Measurements from ENCODE around the gene CYB561D2. TPM values are rescaled to one million over a fixed set of nuclear protein-coding genes. Genes with fewer than 3 reads are reported as not detected.

CYB561D2 gene
- total and polyA plus RNA-seq, 3 donors from 2014 or later, result 16.0 to 21.1 (median 18.9) TPM

DNA sequence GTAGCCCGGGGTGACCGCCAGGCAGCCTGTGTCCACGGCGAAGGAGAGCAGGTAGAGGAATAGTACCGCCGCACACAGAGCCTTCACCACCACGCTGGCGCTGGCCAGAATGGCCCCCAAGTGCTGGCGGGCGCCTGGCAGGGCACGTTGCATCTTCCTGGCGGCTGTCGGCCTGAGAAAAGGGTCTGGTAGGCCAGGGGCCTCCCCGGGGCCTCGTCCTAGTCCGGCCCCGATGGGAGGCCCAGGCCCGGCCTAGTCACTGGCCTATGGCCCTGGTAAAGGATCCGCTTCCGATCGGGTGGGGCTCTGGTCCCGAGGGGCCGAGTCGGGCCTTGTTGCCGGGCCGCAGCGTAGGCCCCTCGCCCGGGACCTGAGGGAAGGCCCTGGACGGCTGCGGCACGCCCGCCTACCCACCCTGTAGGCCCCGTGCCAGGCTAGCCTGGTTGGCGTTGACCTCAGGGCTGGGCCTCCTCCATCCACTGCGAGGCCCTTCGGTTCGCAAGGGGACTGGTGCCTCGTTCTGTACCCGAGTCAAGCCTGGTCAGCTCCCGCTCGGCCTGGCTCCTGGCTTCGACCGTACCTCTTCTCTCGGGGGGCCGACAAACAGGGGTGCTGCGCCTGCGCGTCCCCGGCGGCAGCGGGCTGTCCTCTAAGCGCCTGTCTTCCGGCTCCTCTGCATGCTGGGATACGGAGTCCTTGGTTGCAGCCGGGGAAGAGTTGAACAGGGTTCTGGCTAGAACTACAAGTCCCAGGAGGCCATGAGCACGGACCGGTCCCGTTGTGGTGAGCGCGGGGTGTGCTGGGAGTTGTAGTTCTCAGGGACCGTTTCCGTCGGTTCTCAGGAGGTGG lies 8.5 kb downstream of the CYB561D2 start, which contains the start of gene TMEM115:
TSS of gene TMEM115 (minus strand) at position 611 of the 849 bp plus-strand sequence. CDS start at position 153, 458 bp downstream.
- no peak for TF ChIP-seq POLR2A (IDR thresholded peaks at IDR 0.05)
- TF ChIP-seq, protein P1, sequence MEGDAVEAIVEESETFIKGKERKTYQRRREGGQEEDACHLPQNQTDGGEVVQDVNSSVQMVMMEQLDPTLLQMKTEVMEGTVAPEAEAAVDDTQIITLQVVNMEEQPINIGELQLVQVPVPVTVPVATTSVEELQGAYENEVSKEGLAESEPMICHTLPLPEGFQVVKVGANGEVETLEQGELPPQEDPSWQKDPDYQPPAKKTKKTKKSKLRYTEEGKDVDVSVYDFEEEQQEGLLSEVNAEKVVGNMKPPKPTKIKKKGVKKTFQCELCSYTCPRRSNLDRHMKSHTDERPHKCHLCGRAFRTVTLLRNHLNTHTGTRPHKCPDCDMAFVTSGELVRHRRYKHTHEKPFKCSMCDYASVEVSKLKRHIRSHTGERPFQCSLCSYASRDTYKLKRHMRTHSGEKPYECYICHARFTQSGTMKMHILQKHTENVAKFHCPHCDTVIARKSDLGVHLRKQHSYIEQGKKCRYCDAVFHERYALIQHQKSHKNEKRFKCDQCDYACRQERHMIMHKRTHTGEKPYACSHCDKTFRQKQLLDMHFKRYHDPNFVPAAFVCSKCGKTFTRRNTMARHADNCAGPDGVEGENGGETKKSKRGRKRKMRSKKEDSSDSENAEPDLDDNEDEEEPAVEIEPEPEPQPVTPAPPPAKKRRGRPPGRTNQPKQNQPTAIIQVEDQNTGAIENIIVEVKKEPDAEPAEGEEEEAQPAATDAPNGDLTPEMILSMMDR (IDR thresholded peaks at IDR 0.05), result no peak
- H3K36me3 ChIP-seq (ENCODE audit: low read depth, missing control alignments), result no peaks in the 10 kb centered on the region
- DNase-seq, result peak; percentile 100
- intact Hi-C loops (cut with DNase I; ENCODE audit: low total_unique reads), result no loop called here
- peak within 1 kb of the TSS; percentile 89 to 95 for H3K4me3 ChIP-seq
- no peaks in the 10 kb centered on the region for H3K9me3 ChIP-seq
- peaks cover 36% of the 10 kb centered on the region for H3K4me1 ChIP-seq
- WGBS, 2 donors, result 1% methylated on average over 20 to 58 of the region's 64 CpGs
- peak within 1 kb of the TSS; percentile 85 to 86 for H3K27ac ChIP-seq
- H3K27me3 ChIP-seq, result no peaks in the 10 kb centered on the region

DNA sequence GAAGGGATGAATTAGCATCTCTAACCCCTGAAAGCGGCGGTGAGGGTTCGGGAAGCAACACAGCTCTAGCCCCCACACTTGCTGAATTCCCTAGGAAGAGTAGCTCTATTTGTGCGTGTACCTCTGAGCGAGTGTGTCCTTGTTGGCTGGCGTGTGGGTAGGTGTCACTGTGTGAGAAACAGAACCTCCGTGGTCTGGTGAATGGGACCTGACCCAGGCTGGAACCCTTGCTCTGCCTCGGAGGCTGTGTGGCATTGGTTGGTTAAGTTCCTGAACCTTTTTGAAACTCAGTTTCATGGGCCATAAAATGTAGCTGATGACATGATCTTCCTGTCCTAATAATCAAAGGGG lies 9.1 kb downstream of the CYB561D2 start:
- H3K4me3 ChIP-seq, result peak overlapping the region; percentile 89 to 95
- no peaks in the 10 kb centered on the region for H3K9me3 ChIP-seq
- DNase-seq, result no peak
- H3K27me3 ChIP-seq, result no peaks in the 10 kb centered on the region
- H3K4me1 ChIP-seq, result peaks cover 39% of the 10 kb centered on the region
- no peaks in the 10 kb centered on the region for H3K36me3 ChIP-seq (ENCODE audit: low read depth, missing control alignments)
- intact Hi-C loops (cut with DNase I; ENCODE audit: low total_unique reads), result loop anchor here (10.0 kb wide), 1 partner anchor 185 kb away; no protein-coding TSS in a partner anchor
- WGBS, 2 donors, result 15 to 30% methylated on average over 5 to 8 of the region's 8 CpGs
- no peak overlapping the region for H3K27ac ChIP-seq
- no peak for TF ChIP-seq POLR2A (IDR thresholded peaks at IDR 0.05)
- TF ChIP-seq, protein P1 (IDR thresholded peaks at IDR 0.05), result no peak

DNA sequence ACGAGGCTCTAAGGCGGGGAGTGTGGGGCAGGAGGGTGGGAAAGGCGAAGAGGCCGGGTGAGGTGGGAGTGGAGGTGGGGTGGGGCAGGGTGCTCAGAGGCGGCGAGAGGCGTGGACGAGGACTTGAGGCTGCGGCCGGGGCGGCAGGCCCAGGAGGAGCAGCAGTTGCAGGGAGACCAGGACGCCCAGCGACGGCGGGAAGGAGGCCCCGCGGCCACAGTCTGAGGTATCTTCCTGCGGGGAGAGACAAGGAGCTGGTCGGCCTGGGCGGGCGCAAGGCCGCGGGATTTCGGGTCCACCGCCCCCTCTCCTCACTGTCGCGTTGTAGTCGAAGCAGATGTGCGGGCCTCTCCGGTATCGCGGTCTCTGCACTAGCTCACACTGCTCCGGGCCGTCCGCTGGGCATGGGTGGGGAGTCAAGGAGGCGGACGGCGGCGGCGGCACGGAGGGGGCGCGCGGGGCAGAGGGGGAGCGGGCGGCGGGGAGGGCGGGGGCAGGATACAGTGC lies 14.0 kb downstream of the CYB561D2 start:
- Histone ChIP-seq H3K4me3 (peak overlapping the region; percentile 45 to 60), H3K27me3 (no peaks in the 10 kb centered on the region), H3K4me1 (peaks cover 7% of the 10 kb centered on the region), H3K9me3 (no peaks in the 10 kb centered on the region), H3K27ac (peak overlapping the region in 1 of 2 donors; percentile 51), H3K36me3 (ENCODE audit: low read depth, missing control alignments) (no peaks in the 10 kb centered on the region)
- 7 to 15% methylated on average over 19 to 31 of the region's 48 CpGs for WGBS, 2 donors
- no peak for DNase-seq
- intact Hi-C loops (cut with DNase I; ENCODE audit: low total_unique reads), result loop anchor here (10.0 kb wide), 1 partner anchor 180 kb away; no protein-coding TSS in a partner anchor
- TF ChIP-seq, protein P1 (IDR thresholded peaks at IDR 0.05), result no peak
- TF ChIP-seq POLR2A (IDR thresholded peaks at IDR 0.05), result no peak

DNA sequence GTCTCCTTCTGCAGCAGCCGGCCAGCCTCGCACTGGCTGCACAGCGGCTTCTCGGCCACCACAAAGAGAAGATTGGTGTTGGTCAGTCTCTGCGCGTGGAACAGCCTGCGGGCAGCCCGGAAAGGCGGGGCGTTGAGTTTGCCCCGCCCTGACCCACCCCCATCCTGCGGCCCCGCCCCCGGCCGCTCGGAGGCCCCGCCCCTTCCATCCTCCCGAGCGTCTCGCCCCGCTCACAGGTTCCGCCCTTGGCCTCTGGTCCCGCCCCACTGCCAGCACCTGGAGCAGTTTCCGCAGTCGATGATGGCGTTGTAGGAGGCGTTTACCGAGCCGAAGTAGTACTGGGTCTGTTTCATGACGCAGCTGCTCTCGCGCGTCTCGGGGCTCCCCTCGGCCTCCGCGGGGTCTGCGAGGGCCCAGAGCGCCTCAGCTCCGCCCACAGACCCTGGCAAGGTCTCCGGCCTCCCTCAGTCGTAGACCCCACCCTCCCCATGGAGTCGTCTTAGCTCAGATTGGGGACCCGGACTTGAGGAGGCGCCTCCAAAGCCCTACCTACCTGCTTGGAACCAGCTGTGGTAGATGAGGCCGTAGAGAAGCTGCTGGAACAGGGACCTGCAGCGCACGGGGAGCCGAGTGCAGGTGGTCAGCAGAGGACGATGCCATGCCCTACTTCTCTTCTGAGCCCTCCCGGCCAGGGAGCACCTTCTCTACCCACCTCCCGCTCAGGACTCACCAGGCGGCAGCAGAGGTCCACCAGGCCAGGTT lies 14.6 kb downstream of the CYB561D2 start:
- WGBS, 2 donors, result 0 to 7% methylated on average over 1 to 53 of the region's 53 CpGs

More for the DNA sequence above, 14.6 kb downstream of the CYB561D2 start:
- Histone ChIP-seq H3K27ac (peak overlapping the region in 1 of 2 donors; percentile 51), H3K4me3 (peak overlapping the region; percentile 45 to 60), H3K4me1 (peaks cover 7% of the 10 kb centered on the region), H3K27me3 (no peaks in the 10 kb centered on the region), H3K9me3 (no peaks in the 10 kb centered on the region), H3K36me3 (ENCODE audit: low read depth, missing control alignments) (no peaks in the 10 kb centered on the region)
- peak; percentile 88 for DNase-seq
- TF ChIP-seq, protein P1 (IDR thresholded peaks at IDR 0.05), result no peak
- TF ChIP-seq POLR2A (IDR thresholded peaks at IDR 0.05), result no peak
- intact Hi-C loops (cut with DNase I; ENCODE audit: low total_unique reads), result loop anchor here (10.0 kb wide), 1 partner anchor 180 kb away; no protein-coding TSS in a partner anchor

Measured in testis (tissue), 3 donors.